ENCODE measurements around the gene ZMIZ1.

Gene ZMIZ1

GRCh38 chr10:79185796-79186374, 117.1 kb downstream of the ZMIZ1 start:
- H3K4me1 Mint-ChIP-seq (ENCODE audit: low read depth) = peaks cover 86% of the 10 kb centered on the region
- H3K27me3 Mint-ChIP-seq = no peaks in the 10 kb centered on the region
- no peaks in the 10 kb centered on the region for H3K9me3 Mint-ChIP-seq
- H3K36me3 Mint-ChIP-seq (ENCODE audit: low read depth) = peaks cover 84% of the 10 kb centered on the region
- intact Hi-C loops (cut with micrococcal nuclease) = no loop called here
- no peak overlapping the region for H3K4me3 Mint-ChIP-seq
- no peak overlapping the region for H3K27ac Mint-ChIP-seq

GRCh38 chr10:79186486-79187120, 117.8 kb downstream of the ZMIZ1 start:
- Mint-ChIP-seq H3K4me1 (ENCODE audit: low read depth) (peaks cover 86% of the 10 kb centered on the region), H3K36me3 (ENCODE audit: low read depth) (peaks cover 84% of the 10 kb centered on the region), H3K27me3 (no peaks in the 10 kb centered on the region), H3K9me3 (no peaks in the 10 kb centered on the region), H3K4me3 (no peak overlapping the region), H3K27ac (peak overlapping the region; percentile 38)
- intact Hi-C loops (cut with micrococcal nuclease) = no loop called here

GRCh38 chr10:79187121-79187940, 118.6 kb downstream of the ZMIZ1 start:
- H3K27ac Mint-ChIP-seq = peak overlapping the region; percentile 38
- no peaks in the 10 kb centered on the region for H3K9me3 Mint-ChIP-seq
- H3K4me1 Mint-ChIP-seq (ENCODE audit: low read depth) = peaks cover 79% of the 10 kb centered on the region
- no peak overlapping the region for H3K4me3 Mint-ChIP-seq
- no peaks in the 10 kb centered on the region for H3K27me3 Mint-ChIP-seq
- intact Hi-C loops (cut with micrococcal nuclease) = no loop called here
- H3K36me3 Mint-ChIP-seq (ENCODE audit: low read depth) = peaks cover 83% of the 10 kb centered on the region

GRCh38 chr10:79188154-79188965, 119.6 kb downstream of the ZMIZ1 start:
- Mint-ChIP-seq H3K27me3 (no peaks in the 10 kb centered on the region), H3K27ac (no peak overlapping the region), H3K4me1 (ENCODE audit: low read depth) (peaks cover 74% of the 10 kb centered on the region), H3K4me3 (no peak overlapping the region), H3K36me3 (ENCODE audit: low read depth) (peaks cover 83% of the 10 kb centered on the region), H3K9me3 (no peaks in the 10 kb centered on the region)
- intact Hi-C loops (cut with micrococcal nuclease) = no loop called here

- H3K4me3 Mint-ChIP-seq = no peak overlapping the region
- H3K27ac Mint-ChIP-seq = no peak overlapping the region
- intact Hi-C loops (cut with micrococcal nuclease) = no loop called here
- peaks cover 69% of the 10 kb centered on the region for H3K4me1 Mint-ChIP-seq (ENCODE audit: low read depth)
- H3K36me3 Mint-ChIP-seq (ENCODE audit: low read depth) = peaks cover 79% of the 10 kb centered on the region
- H3K27me3 Mint-ChIP-seq = no peaks in the 10 kb centered on the region
- H3K9me3 Mint-ChIP-seq = no peaks in the 10 kb centered on the region
Measured at GRCh38 chr10:79189181-79189580, 120.4 kb downstream of the ZMIZ1 start.

GRCh38 chr10:79189853-79190435, 121.2 kb downstream of the ZMIZ1 start:
- Mint-ChIP-seq H3K36me3 (ENCODE audit: low read depth) (peaks cover 72% of the 10 kb centered on the region), H3K27me3 (no peaks in the 10 kb centered on the region), H3K27ac (no peak overlapping the region), H3K9me3 (no peaks in the 10 kb centered on the region), H3K4me1 (ENCODE audit: low read depth) (peaks cover 68% of the 10 kb centered on the region), H3K4me3 (no peak overlapping the region)
- intact Hi-C loops (cut with micrococcal nuclease) = loop anchor here (10.0 kb wide), 1 partner anchor 975 kb away; no protein-coding TSS in a partner anchor

GRCh38 chr10:79190740-79191261, 122.0 kb downstream of the ZMIZ1 start:
- Mint-ChIP-seq H3K9me3 (no peaks in the 10 kb centered on the region), H3K27me3 (no peaks in the 10 kb centered on the region), H3K4me3 (no peak overlapping the region), H3K4me1 (ENCODE audit: low read depth) (peaks cover 68% of the 10 kb centered on the region), H3K36me3 (ENCODE audit: low read depth) (peaks cover 68% of the 10 kb centered on the region), H3K27ac (no peak overlapping the region)
- intact Hi-C loops (cut with micrococcal nuclease) = loop anchor here (10.0 kb wide), 1 partner anchor 976 kb away; no protein-coding TSS in a partner anchor

GRCh38 chr10:79191951-79192676, 123.3 kb downstream of the ZMIZ1 start:
- Mint-ChIP-seq H3K9me3 (no peaks in the 10 kb centered on the region), H3K4me3 (no peak overlapping the region), H3K27ac (no peak overlapping the region), H3K27me3 (no peaks in the 10 kb centered on the region), H3K4me1 (ENCODE audit: low read depth) (peaks cover 65% of the 10 kb centered on the region), H3K36me3 (ENCODE audit: low read depth) (peaks cover 68% of the 10 kb centered on the region)
- intact Hi-C loops (cut with micrococcal nuclease) = loop anchor here (10.0 kb wide), 1 partner anchor 977 kb away; no protein-coding TSS in a partner anchor

GRCh38 chr10:79192677-79193003, 123.9 kb downstream of the ZMIZ1 start:
- Mint-ChIP-seq H3K4me1 (ENCODE audit: low read depth) (peaks cover 64% of the 10 kb centered on the region), H3K36me3 (ENCODE audit: low read depth) (peaks cover 68% of the 10 kb centered on the region), H3K27ac (no peak overlapping the region), H3K4me3 (no peak overlapping the region), H3K27me3 (no peaks in the 10 kb centered on the region), H3K9me3 (no peaks in the 10 kb centered on the region)
- intact Hi-C loops (cut with micrococcal nuclease) = loop anchor here (10.0 kb wide), 1 partner anchor 978 kb away; no protein-coding TSS in a partner anchor

- H3K27ac Mint-ChIP-seq = no peak overlapping the region
- intact Hi-C loops (cut with micrococcal nuclease) = loop anchor here (2.0 to 10.0 kb wide), 2 partner anchors 529 to 979 kb away; no protein-coding TSS in a partner anchor
Measured at GRCh38 chr10:79193694-79194382, 125.1 kb downstream of the ZMIZ1 start.

GRCh38 chr10:79195091-79195923, 126.5 kb downstream of the ZMIZ1 start:
- Mint-ChIP-seq H3K27ac (no peak overlapping the region), H3K4me3 (no peak overlapping the region), H3K36me3 (ENCODE audit: low read depth) (peaks cover 73% of the 10 kb centered on the region)

More at GRCh38 chr10:79193694-79194382, 125.1 kb downstream of the ZMIZ1 start:
- Mint-ChIP-seq H3K4me3 (no peak overlapping the region), H3K4me1 (ENCODE audit: low read depth) (peaks cover 52% of the 10 kb centered on the region), H3K36me3 (ENCODE audit: low read depth) (peaks cover 72% of the 10 kb centered on the region), H3K27me3 (no peaks in the 10 kb centered on the region), H3K9me3 (no peaks in the 10 kb centered on the region)

More at GRCh38 chr10:79195091-79195923, 126.5 kb downstream of the ZMIZ1 start:
- Mint-ChIP-seq H3K9me3 (no peaks in the 10 kb centered on the region), H3K27me3 (no peaks in the 10 kb centered on the region), H3K4me1 (ENCODE audit: low read depth) (peaks cover 47% of the 10 kb centered on the region)
- intact Hi-C loops (cut with micrococcal nuclease) = loop anchor here (1.0 to 10.0 kb wide), 5 partner anchors 128 to 1148 kb away; partner anchors contain the start of gene ZMIZ1

All from dendritic cell treated with granulocyte-macrophage colony-stimulating factor and Interleukin-4, amounts not matched to agents 40 ng/mL and 50 ng/mL, for 4 days (primary cell).